OCI-LY1 (cell line): ENCODE measurements around the gene PCNX2.

Experiments used
- H2AFZ ChIP-seq: fragments of 200-600 bp; sonication (generic), shearing (Covaris generic); 2 replicates; pipeline ENCODE4 v1.6.0; 2014; ENCODE audit warnings: antibody characterized with exemption, mild to moderate bottlenecking, low read length
- H3F3A ChIP-seq: fragments of 200-600 bp; sonication (generic), shearing (Covaris generic); 2 replicates; pipeline ENCODE4 v1.6.0; 2014; ENCODE audit warnings: mild to moderate bottlenecking, antibody characterized with exemption, low read length, moderate library complexity; ENCODE audit not compliant: insufficient read depth
- H3K27ac ChIP-seq: fragments of 200-600 bp; sonication (generic); 2 replicates; pipeline ENCODE4 v1.5.1; 2014; ENCODE audit warnings: low read length, mixed run types, mild to moderate bottlenecking, low read depth; ENCODE audit not compliant: poor library complexity, severe bottlenecking
- H3K27me3 ChIP-seq: fragments of 200-600 bp; sonication (generic); 2 replicates; pipeline ENCODE4 v1.6.0; 2014; ENCODE audit warnings: antibody characterized with exemption, mild to moderate bottlenecking, low read length, moderate library complexity; ENCODE audit not compliant: insufficient read depth
- H3K36me3 ChIP-seq: fragments of 200-600 bp; sonication (generic); 2 replicates; pipeline ENCODE4 v1.6.1; 2014; ENCODE audit warnings: mild to moderate bottlenecking, antibody characterized with exemption, low read length, moderate library complexity, mixed read lengths; ENCODE audit not compliant: insufficient read depth
- H3K4me1 ChIP-seq: fragments of 200-600 bp; sonication (generic); 2 replicates; pipeline ENCODE4 v1.5.1; 2014; ENCODE audit warnings: mild to moderate bottlenecking, low read length, moderate library complexity; ENCODE audit not compliant: insufficient read depth, severe bottlenecking
- H3K4me2 ChIP-seq: fragments of 200-600 bp; sonication (generic), shearing (Covaris generic); 2 replicates; pipeline ENCODE4 v1.6.1; 2014; ENCODE audit warnings: low read length
- H3K4me3 ChIP-seq: fragments of 200-600 bp; sonication (generic); 2 replicates; pipeline ENCODE4 v1.5.1; 2014; ENCODE audit warnings: low read length, low read depth, mild to moderate bottlenecking, mixed read lengths; ENCODE audit not compliant: poor library complexity, severe bottlenecking
- H3K79me2 ChIP-seq: fragments of 200-600 bp; shearing (Covaris generic); 2 replicates; pipeline ENCODE4 v1.6.1; 2016; ENCODE audit warnings: mixed run types, low read length, mixed read lengths; ENCODE audit not compliant: insufficient read depth
- H3K9ac ChIP-seq: fragments of 200-600 bp; sonication (generic), shearing (Covaris generic); 2 replicates; pipeline ENCODE4 v1.6.1; 2014; ENCODE audit warnings: mild to moderate bottlenecking, low read length, mixed read lengths
- H3K9me2 ChIP-seq: fragments of 200-600 bp; sonication (generic), shearing (Covaris generic); 2 replicates; pipeline ENCODE4 v1.6.1; 2014; ENCODE audit warnings: low read depth, mild to moderate bottlenecking, low read length, mixed read lengths
- H3K9me3 ChIP-seq: fragments of 200-600 bp; shearing (Covaris generic); 2 replicates; pipeline ENCODE4 v1.6.1; 2014; ENCODE audit warnings: low read length, mixed read lengths
- H4K20me1 ChIP-seq: fragments of 200-600 bp; sonication (generic), shearing (Covaris generic); 2 replicates; pipeline ENCODE4 v1.6.0; 2016; ENCODE audit warnings: mild to moderate bottlenecking, low read length; ENCODE audit not compliant: insufficient read depth
- EZH2 ChIP-seq: fragments of 200-600 bp; sonication (generic), shearing (Covaris generic); IDR thresholded peaks from 2 replicates; pipeline ENCODE4 v1.8.0; 2017; ENCODE audit warnings: borderline replicate concordance, mixed run types, mild to moderate bottlenecking, antibody characterized with exemption, low read length, moderate library complexity, mixed read lengths
- TF ChIP-seq, protein P1 (sequence below): fragments of 200-600 bp; sonication (generic), shearing (Covaris generic); IDR thresholded peaks from 2 replicates; pipeline ENCODE4 v1.5.1; 2017; ENCODE audit warnings: mild to moderate bottlenecking, antibody characterized with exemption, low read length, moderate library complexity, mixed read lengths

The PCNX2 gene

DNA sequence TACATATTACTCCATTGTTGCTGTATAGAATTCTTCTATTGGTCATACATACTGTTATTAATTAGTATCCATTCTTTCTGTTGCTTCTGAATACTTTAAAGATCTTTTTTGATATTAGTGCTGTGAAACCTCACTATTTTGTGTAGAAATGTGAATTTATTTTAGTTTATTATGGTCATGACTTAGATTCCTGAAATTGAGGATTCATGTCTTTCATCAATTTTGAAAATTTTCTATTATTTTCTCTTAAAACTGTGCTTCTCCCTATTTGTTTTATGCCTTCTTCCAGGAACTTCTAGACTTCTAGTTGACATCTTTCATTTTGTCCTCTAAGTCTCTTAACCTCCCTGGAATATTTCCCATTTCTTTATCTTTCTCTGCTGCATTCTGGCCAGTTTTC, 232.1 kb downstream of the PCNX2 start:
- H3K79me2 ChIP-seq: no peaks in the 10 kb centered on the region
- no peak overlapping the region for H3K9ac ChIP-seq
- H3K27me3 ChIP-seq: no peaks in the 10 kb centered on the region
- no peaks in the 10 kb centered on the region for H3K4me1 ChIP-seq
- H3K27ac ChIP-seq: no peak overlapping the region
- H3K4me2 ChIP-seq: no peak overlapping the region
- no peak overlapping the region for H2AFZ ChIP-seq
- H3K36me3 ChIP-seq: no peaks in the 10 kb centered on the region
- no peak overlapping the region for H3K4me3 ChIP-seq
- no peaks in the 10 kb centered on the region for H4K20me1 ChIP-seq
- no peaks in the 10 kb centered on the region for H3F3A ChIP-seq
- TF ChIP-seq, protein P1, sequence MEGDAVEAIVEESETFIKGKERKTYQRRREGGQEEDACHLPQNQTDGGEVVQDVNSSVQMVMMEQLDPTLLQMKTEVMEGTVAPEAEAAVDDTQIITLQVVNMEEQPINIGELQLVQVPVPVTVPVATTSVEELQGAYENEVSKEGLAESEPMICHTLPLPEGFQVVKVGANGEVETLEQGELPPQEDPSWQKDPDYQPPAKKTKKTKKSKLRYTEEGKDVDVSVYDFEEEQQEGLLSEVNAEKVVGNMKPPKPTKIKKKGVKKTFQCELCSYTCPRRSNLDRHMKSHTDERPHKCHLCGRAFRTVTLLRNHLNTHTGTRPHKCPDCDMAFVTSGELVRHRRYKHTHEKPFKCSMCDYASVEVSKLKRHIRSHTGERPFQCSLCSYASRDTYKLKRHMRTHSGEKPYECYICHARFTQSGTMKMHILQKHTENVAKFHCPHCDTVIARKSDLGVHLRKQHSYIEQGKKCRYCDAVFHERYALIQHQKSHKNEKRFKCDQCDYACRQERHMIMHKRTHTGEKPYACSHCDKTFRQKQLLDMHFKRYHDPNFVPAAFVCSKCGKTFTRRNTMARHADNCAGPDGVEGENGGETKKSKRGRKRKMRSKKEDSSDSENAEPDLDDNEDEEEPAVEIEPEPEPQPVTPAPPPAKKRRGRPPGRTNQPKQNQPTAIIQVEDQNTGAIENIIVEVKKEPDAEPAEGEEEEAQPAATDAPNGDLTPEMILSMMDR: no peak
- TF ChIP-seq EZH2: no peak
- 0 out of 2 replicates have a peak, but pooled peaks cover 5% of the 10 kb centered on the region for H3K9me3 ChIP-seq
- no peaks in the 10 kb centered on the region for H3K9me2 ChIP-seq

DNA sequence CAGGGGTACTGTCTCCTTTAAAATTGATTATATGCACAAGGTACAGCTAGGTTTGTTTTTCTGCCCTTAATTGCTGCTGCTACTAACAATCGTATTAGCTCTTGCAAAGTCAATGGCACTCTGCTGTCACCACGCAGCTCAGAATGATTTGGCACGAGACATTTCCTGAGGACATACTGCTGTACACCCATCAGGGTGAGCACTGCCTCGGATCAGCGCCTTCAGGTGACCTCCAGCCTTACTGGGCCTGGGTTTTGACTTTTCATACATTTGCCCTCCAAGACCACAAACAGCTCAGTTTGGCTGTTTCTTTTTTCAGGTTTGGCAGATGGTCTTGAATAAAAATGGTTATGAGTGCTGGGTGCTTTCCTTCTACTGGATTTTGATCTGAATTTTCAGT, 234.3 kb downstream of the PCNX2 start:
- TF ChIP-seq, protein P1: no peak
- no peak for TF ChIP-seq EZH2
- Histone ChIP-seq H3K27me3 (no peaks in the 10 kb centered on the region), H3F3A (no peaks in the 10 kb centered on the region), H3K4me3 (no peak overlapping the region), H3K79me2 (no peaks in the 10 kb centered on the region), H3K4me2 (no peak overlapping the region), H3K36me3 (no peaks in the 10 kb centered on the region), H4K20me1 (no peaks in the 10 kb centered on the region), H2AFZ (no peak overlapping the region), H3K4me1 (no peaks in the 10 kb centered on the region), H3K9ac (no peak overlapping the region), H3K27ac (no peak overlapping the region), H3K9me3 (0 out of 2 replicates have a peak, but pooled peaks cover 2% of the 10 kb centered on the region), H3K9me2 (no peaks in the 10 kb centered on the region)

DNA sequence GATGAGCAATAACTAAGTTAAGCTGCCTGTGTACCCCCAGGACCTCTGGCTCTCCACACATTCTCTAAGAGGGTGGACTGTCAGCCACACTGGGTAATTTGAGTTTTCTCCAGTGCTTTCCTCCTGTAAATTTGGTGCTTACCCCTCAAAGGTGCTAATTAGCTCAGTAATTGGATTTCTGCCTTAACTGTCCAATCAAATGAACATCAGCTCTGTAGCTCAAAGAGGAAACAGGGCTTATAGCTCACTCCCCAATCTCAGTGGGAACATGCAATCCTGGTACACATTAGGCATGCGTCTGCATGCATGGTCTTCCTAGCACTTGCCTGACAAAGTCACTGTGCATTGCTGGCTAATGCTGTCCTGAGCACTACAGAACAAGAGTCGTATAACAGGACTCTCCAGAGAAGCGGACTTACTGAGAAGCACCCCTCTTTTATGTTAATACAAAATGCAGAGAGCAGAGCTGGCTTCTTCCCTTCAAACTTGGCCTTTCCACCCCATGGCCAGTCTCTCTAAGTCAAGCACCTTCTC, 235.0 kb downstream of the PCNX2 start:
- no peak for TF ChIP-seq EZH2
- TF ChIP-seq, protein P1: no peak
- no peak overlapping the region for H3K4me2 ChIP-seq
- no peak overlapping the region for H2AFZ ChIP-seq
- no peak overlapping the region for H3K9ac ChIP-seq
- H3K9me2 ChIP-seq: no peaks in the 10 kb centered on the region
- H3K4me3 ChIP-seq: no peak overlapping the region
- no peaks in the 10 kb centered on the region for H3K9me3 ChIP-seq
- no peaks in the 10 kb centered on the region for H4K20me1 ChIP-seq
- H3K36me3 ChIP-seq: no peaks in the 10 kb centered on the region
- H3K27ac ChIP-seq: no peak overlapping the region
- H3K4me1 ChIP-seq: no peaks in the 10 kb centered on the region
- no peaks in the 10 kb centered on the region for H3K79me2 ChIP-seq
- H3F3A ChIP-seq: no peaks in the 10 kb centered on the region
- no peaks in the 10 kb centered on the region for H3K27me3 ChIP-seq
